CD4-positive, alpha-beta memory T cell (primary cell): ENCODE results near the gene UBTD2. TPM values are rescaled to one million over a fixed set of nuclear protein-coding genes. Genes with fewer than 3 reads are reported as not detected.

ENCODE experiments used
- CTCF ChIA-PET: fragments of 350-600 bp; sonication (Branson Sonifier 250); formaldehyde crosslinking; loops from one replicate; lab custom pipeline; 2021; ENCODE audit warnings: inconsistent platforms; ENCODE audit not compliant: partially characterized antibody; lab: Charles Lee
- POLR2A ChIA-PET: fragments of 350-600 bp; sonication (Branson Sonifier 250); formaldehyde crosslinking; loops from one replicate; lab custom pipeline; 2021; ENCODE audit not compliant: partially characterized antibody; lab: Charles Lee
- DNase-seq, 5 donors: peaks; one replicate each; pipeline versions ENCODE4 v3.0.0 to v3.0.0-alpha.2; 2020 to 2022; ENCODE audit warnings: mixed read lengths in 1 of 5
- H3K27ac ChIP-seq: one replicate; pipeline ENCODE4 v1.7.0; 2013; ENCODE audit warnings: low read depth, low read length
- H3K27me3 ChIP-seq: 2 replicates; pipeline ENCODE4 v1.7.0; 2013; ENCODE audit warnings: mild to moderate bottlenecking, low read length, moderate library complexity; ENCODE audit not compliant: insufficient read depth
- H3K36me3 ChIP-seq: 2 replicates; pipeline ENCODE4 v1.7.0; 2013; ENCODE audit warnings: mild to moderate bottlenecking, low read length, moderate library complexity; ENCODE audit not compliant: insufficient read depth
- H3K4me1 ChIP-seq: 2 replicates; pipeline ENCODE4 v1.7.0; 2013; ENCODE audit warnings: mild to moderate bottlenecking, low read length, moderate library complexity; ENCODE audit not compliant: insufficient read depth
- H3K4me3 ChIP-seq, 2 donors: one replicate each; pipeline ENCODE4 v1.7.0; 2013; ENCODE audit warnings: low read length in 2 of 2, mild to moderate bottlenecking in 1 of 2
- H3K9me3 ChIP-seq, 2 donors: one replicate each; pipeline ENCODE4 v1.7.0; 2013; ENCODE audit warnings: low read length in 2 of 2, control low read depth in 1 of 2; ENCODE audit not compliant: control insufficient read depth in 1 of 2
- H3K27ac Mint-ChIP-seq, 7 donors: one replicate each; pipeline ENCODE4 v1.8.0; 2020 to 2021; ENCODE audit warnings: mixed read lengths in 7 of 7, mild to moderate bottlenecking in 6 of 7, inconsistent platforms in 3 of 7, moderate library complexity in 3 of 7
- H3K27me3 Mint-ChIP-seq, 2 donors: one replicate each; pipeline ENCODE4 v1.8.0; 2020 to 2021; ENCODE audit warnings: mixed read lengths in 2 of 2
- H3K36me3 Mint-ChIP-seq, 2 donors: one replicate each; pipeline ENCODE4 v1.8.0; 2020 to 2021; ENCODE audit warnings: mixed read lengths in 2 of 2, inconsistent platforms in 1 of 2, mild to moderate bottlenecking in 1 of 2
- H3K4me1 Mint-ChIP-seq, 4 donors: one replicate each; pipeline ENCODE4 v1.8.0; 2020 to 2021; ENCODE audit warnings: mixed read lengths in 4 of 4, mild to moderate bottlenecking in 1 of 4
- H3K4me3 Mint-ChIP-seq, 8 donors: one replicate each; pipeline ENCODE4 v1.8.0; 2020 to 2021; ENCODE audit warnings: mixed read lengths in 8 of 8, mild to moderate bottlenecking in 7 of 8, moderate library complexity in 6 of 8, inconsistent platforms in 3 of 8
- H3K9me3 Mint-ChIP-seq, 8 donors: one replicate each; pipeline ENCODE4 v1.8.0; 2020 to 2021; ENCODE audit warnings: mixed read lengths in 8 of 8, mild to moderate bottlenecking in 5 of 8, inconsistent platforms in 3 of 8, moderate library complexity in 1 of 8
- intact Hi-C: fragments of 100-400 bp; cut with micrococcal nuclease; formaldehyde crosslinking; loops from one replicate; pipeline ENCODE4 v1.15.1; 2023
- polyA plus RNA-seq, 2 donors: library from polyadenylated mRNA; unstranded; fragments of 300-500 nt; fragmentation: Illumina TruSeq; gene quantifications; one replicate each; pipeline ENCODE4 v1.2.3, GENCODE V29; 2021
- total RNA-seq, 2 experiments: library from RNA; stranded (reverse); gene quantifications; one replicate each; pipeline ENCODE4 v1.2.3, GENCODE V29; 2021

UBTD2 gene
- total and polyA plus RNA-seq, 4 experiments from 2014 or later = 2.2 to 6.3 (median 6.0) TPM

- intact Hi-C loops = no loop called here
- no peak overlapping the region for H3K4me3 Mint-ChIP-seq
- no peak for DNase-seq
- H3K4me1 Mint-ChIP-seq = peaks cover 0 to 1% (median 0%) of the 10 kb centered on the region in 4 donors
- H3K4me3 ChIP-seq = no peak overlapping the region
- no peaks in the 10 kb centered on the region for H3K36me3 ChIP-seq
- no peaks in the 10 kb centered on the region for H3K4me1 ChIP-seq
- H3K9me3 Mint-ChIP-seq = no peaks in the 10 kb centered on the region
- H3K9me3 ChIP-seq = no peaks in the 10 kb centered on the region
- no peak overlapping the region for H3K27ac ChIP-seq
- H3K27me3 Mint-ChIP-seq = peaks cover 1 to 3% of the 10 kb centered on the region in 2 donors
- no peaks in the 10 kb centered on the region for H3K36me3 Mint-ChIP-seq
- no peaks in the 10 kb centered on the region for H3K27me3 ChIP-seq
- H3K27ac Mint-ChIP-seq = no peak overlapping the region
- ChIA-PET CTCF (no interaction called here), POLR2A (no interaction called here)
Observed at GRCh38 chr5:172315587-172316493, 32.3 kb upstream of the UBTD2 start.

GRCh38 chr5:172313915-172314314 is 30.4 kb upstream of the UBTD2 start:
- H3K4me3 Mint-ChIP-seq = no peak overlapping the region
- Histone ChIP-seq H3K4me3 (no peak overlapping the region), H3K27me3 (no peaks in the 10 kb centered on the region), H3K36me3 (no peaks in the 10 kb centered on the region), H3K4me1 (no peaks in the 10 kb centered on the region), H3K27ac (no peak overlapping the region), H3K9me3 (no peaks in the 10 kb centered on the region)
- intact Hi-C loops = no loop called here
- H3K36me3 Mint-ChIP-seq = no peaks in the 10 kb centered on the region
- no peaks in the 10 kb centered on the region for H3K9me3 Mint-ChIP-seq
- POLR2A ChIA-PET = no interaction called here
- H3K27me3 Mint-ChIP-seq = peaks cover 1 to 3% of the 10 kb centered on the region in 2 donors
- CTCF ChIA-PET = no interaction called here
- H3K27ac Mint-ChIP-seq = no peak overlapping the region
- H3K4me1 Mint-ChIP-seq = no peaks in the 10 kb centered on the region
- no peak for DNase-seq

GRCh38 chr5:172312286-172312685 is 28.7 kb upstream of the UBTD2 start:
- Histone ChIP-seq H3K4me3 (no peak overlapping the region), H3K36me3 (no peaks in the 10 kb centered on the region), H3K27me3 (no peaks in the 10 kb centered on the region), H3K4me1 (no peaks in the 10 kb centered on the region), H3K27ac (no peak overlapping the region), H3K9me3 (no peaks in the 10 kb centered on the region)
- Mint-ChIP-seq H3K4me1 (no peaks in the 10 kb centered on the region), H3K9me3 (no peaks in the 10 kb centered on the region), H3K27ac (no peak overlapping the region), H3K36me3 (no peaks in the 10 kb centered on the region), H3K27me3 (peaks cover 1 to 3% of the 10 kb centered on the region in 2 donors), H3K4me3 (no peak overlapping the region)
- intact Hi-C loops = no loop called here
- DNase-seq = no peak
- ChIA-PET POLR2A (no interaction called here), CTCF (no interaction called here)

- H3K9me3 ChIP-seq = no peaks in the 10 kb centered on the region
- Mint-ChIP-seq H3K4me1 (no peaks in the 10 kb centered on the region), H3K27me3 (peaks cover 0 to 3% of the 10 kb centered on the region in 2 donors), H3K4me3 (no peak overlapping the region), H3K36me3 (no peaks in the 10 kb centered on the region), H3K27ac (no peak overlapping the region), H3K9me3 (peaks cover 0 to 2% (median 0%) of the 10 kb centered on the region in 8 donors)
- no peaks in the 10 kb centered on the region for H3K36me3 ChIP-seq
- ChIA-PET CTCF (no interaction called here), POLR2A (no interaction called here)
- intact Hi-C loops = no loop called here
- no peaks in the 10 kb centered on the region for H3K4me1 ChIP-seq
- no peaks in the 10 kb centered on the region for H3K27me3 ChIP-seq
- no peak overlapping the region for H3K4me3 ChIP-seq
- DNase-seq = no peak
- no peak overlapping the region for H3K27ac ChIP-seq
Observed at GRCh38 chr5:172311605-172312004, 28.0 kb upstream of the UBTD2 start.

- Histone ChIP-seq H3K9me3 (no peaks in the 10 kb centered on the region), H3K27ac (no peak overlapping the region), H3K36me3 (no peaks in the 10 kb centered on the region), H3K27me3 (no peaks in the 10 kb centered on the region), H3K4me3 (no peak overlapping the region), H3K4me1 (no peaks in the 10 kb centered on the region)
- H3K27ac Mint-ChIP-seq = no peak overlapping the region
- POLR2A ChIA-PET = no interaction called here
- H3K27me3 Mint-ChIP-seq = peaks cover 0 to 3% of the 10 kb centered on the region in 2 donors
- H3K36me3 Mint-ChIP-seq = no peaks in the 10 kb centered on the region
- CTCF ChIA-PET = no interaction called here
- H3K4me1 Mint-ChIP-seq = no peaks in the 10 kb centered on the region
- no peak for DNase-seq
- no peak overlapping the region for H3K4me3 Mint-ChIP-seq
- intact Hi-C loops = no loop called here
- peaks cover 0 to 6% (median 0%) of the 10 kb centered on the region in 8 donors for H3K9me3 Mint-ChIP-seq
Observed at GRCh38 chr5:172311026-172311425, 27.5 kb upstream of the UBTD2 start.

- CTCF ChIA-PET = no interaction called here
- Histone ChIP-seq H3K27ac (no peak overlapping the region), H3K4me3 (no peak overlapping the region)
Observed at GRCh38 chr5:172305380-172305779, 21.8 kb upstream of the UBTD2 start.

GRCh38 chr5:172303572-172304335 is 20.2 kb upstream of the UBTD2 start:
- no peaks in the 10 kb centered on the region for H3K4me1 Mint-ChIP-seq
- intact Hi-C loops = no loop called here
- peaks cover 9% of the 10 kb centered on the region in 2 donors for H3K27me3 Mint-ChIP-seq
- no peak for DNase-seq
- ChIA-PET POLR2A (no interaction called here), CTCF (interaction anchor here (1.0 to 1.7 kb wide), 3 partner anchors 10 to 392 kb away, joined by 3 to 6 read pairs (median 4); no protein-coding TSS in a partner anchor)
- Histone ChIP-seq H3K9me3 (no peaks in the 10 kb centered on the region), H3K27me3 (no peaks in the 10 kb centered on the region), H3K4me1 (no peaks in the 10 kb centered on the region), H3K27ac (no peak overlapping the region), H3K36me3 (no peaks in the 10 kb centered on the region), H3K4me3 (no peak overlapping the region)
- peaks cover 0 to 14% (median 2%) of the 10 kb centered on the region in 8 donors for H3K9me3 Mint-ChIP-seq
- no peak overlapping the region for H3K27ac Mint-ChIP-seq
- H3K4me3 Mint-ChIP-seq = no peak overlapping the region
- H3K36me3 Mint-ChIP-seq = no peaks in the 10 kb centered on the region

More at GRCh38 chr5:172305380-172305779, 21.8 kb upstream of the UBTD2 start:
- DNase-seq = no peak
- Histone ChIP-seq H3K27me3 (no peaks in the 10 kb centered on the region), H3K9me3 (no peaks in the 10 kb centered on the region), H3K4me1 (no peaks in the 10 kb centered on the region), H3K36me3 (no peaks in the 10 kb centered on the region)
- H3K4me1 Mint-ChIP-seq = no peaks in the 10 kb centered on the region
- peaks cover 0 to 14% (median 2%) of the 10 kb centered on the region in 8 donors for H3K9me3 Mint-ChIP-seq
- POLR2A ChIA-PET = no interaction called here
- intact Hi-C loops = no loop called here
- no peak overlapping the region for H3K4me3 Mint-ChIP-seq
- peaks cover 9% of the 10 kb centered on the region in 2 donors for H3K27me3 Mint-ChIP-seq
- no peak overlapping the region for H3K27ac Mint-ChIP-seq
- H3K36me3 Mint-ChIP-seq = no peaks in the 10 kb centered on the region
